ENCODE measurements around the gene GK2.

Gene GK2

DNA sequence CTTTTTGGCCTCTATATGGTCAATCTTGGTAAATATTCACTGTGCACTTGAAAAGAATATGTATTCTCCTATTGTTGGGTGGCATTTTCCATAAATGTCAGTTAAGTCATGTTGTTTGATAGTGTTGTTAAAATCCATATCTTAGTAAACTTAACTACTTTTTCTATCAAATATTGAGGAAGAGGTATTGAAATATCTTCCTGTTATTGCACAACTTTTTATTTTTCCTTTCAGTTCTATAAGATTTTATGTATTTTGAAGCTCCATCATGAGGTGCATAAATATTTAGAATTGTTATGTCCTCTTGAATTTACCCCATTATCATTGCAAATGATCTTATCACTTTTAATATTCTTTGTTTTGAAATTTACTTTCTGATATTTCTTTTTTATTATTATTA lies 3.4 kb downstream of the GK2 start:
- H3K4me3 ChIP-seq (ENCODE audit: low read length): no peak overlapping the region
- TF ChIP-seq ZNF274 (IDR thresholded peaks at IDR 0.05; ENCODE audit: low read depth, low read length): no peak

DNA sequence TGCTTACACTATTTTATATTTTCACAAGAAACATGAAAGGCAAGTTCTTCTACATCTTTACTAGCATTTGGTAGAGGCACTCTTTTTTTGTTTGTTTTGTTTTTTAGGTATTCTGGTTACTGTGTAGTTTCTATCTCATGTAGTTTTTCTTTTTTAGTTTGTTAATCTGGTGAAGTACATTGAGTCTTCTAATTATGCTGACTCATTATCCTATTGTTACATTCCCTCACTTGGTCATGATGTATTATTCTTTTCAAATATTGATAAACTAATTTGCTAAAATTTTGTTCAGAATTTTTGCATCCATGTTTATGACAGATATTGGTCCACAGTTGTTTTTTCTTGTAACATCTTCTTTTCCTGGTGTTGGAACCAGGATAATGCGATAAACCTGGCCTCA lies 4.7 kb downstream of the GK2 start:
- TF ChIP-seq ZNF274 (IDR thresholded peaks at IDR 0.05; ENCODE audit: low read depth, low read length): no peak
- H3K4me3 ChIP-seq (ENCODE audit: low read length): no peak overlapping the region

DNA sequence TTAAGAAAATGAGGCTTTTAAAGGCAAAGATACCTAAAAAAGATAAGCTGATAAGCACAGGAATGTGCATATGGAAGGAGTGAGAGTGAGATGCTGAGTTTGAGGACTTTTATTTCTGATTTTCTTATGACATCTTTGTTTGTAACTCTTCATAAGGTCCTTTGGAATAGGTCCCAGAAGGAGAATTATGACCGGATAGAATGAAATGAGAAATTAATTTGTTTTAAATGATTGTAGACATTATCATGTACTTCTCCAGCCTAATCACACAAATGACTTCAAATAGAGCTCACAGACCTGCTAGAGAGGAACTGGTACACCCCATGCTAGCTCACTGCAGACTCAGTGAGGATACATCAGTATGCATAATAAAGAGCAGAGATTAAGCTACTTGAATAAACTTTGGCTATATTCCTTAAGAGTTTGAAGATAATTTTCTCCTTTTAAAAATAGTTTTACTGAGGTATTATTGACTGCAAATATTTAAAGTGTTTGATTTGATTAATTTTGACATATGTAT lies 5.6 kb downstream of the GK2 start:
- H3K4me3 ChIP-seq (ENCODE audit: low read length): no peak overlapping the region
- TF ChIP-seq ZNF274 (IDR thresholded peaks at IDR 0.05; ENCODE audit: low read depth, low read length): no peak

DNA sequence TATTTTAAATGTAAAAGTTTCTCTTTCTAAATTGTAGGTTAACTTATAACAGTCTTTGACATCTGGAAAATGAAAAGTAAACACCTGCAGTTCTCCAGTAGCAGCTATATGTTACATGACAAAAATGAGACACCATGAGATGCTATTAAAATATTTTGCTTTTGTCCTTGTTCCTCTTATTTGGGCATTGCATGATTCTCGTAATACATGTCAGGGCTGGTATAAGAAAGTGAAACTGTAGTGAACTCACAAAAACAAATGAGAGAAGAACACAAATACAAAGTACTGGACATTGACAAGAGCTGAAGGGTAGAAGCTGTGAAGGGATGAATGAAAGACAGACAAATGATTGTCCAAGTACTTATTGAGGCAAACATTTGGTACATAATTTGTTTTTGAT lies 9.0 kb downstream of the GK2 start:
- no peak for TF ChIP-seq ZNF274 (IDR thresholded peaks at IDR 0.05; ENCODE audit: low read depth, low read length)
- no peak overlapping the region for H3K4me3 ChIP-seq (ENCODE audit: low read length)

DNA sequence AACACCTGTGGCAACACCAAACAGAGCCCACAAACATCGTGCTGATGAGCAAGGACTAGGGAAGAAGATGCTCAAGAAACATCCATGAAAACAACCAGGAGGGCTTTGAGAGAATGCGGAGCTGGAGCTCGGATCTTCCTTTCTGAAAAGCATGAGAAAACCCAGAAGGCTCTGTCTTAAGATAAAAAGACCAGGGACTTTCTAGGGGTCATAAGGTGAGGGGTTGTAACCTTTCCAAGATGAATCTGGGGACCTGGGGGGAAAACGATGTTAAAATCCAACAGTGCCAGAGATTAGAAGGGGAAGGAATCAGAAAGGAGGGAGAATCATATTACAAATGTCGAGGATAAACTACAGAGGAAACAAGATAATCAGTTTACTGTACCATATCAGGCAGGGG lies 10.1 kb downstream of the GK2 start:
- H3K4me3 ChIP-seq (ENCODE audit: low read length): no peak overlapping the region
- no peak for TF ChIP-seq ZNF274 (IDR thresholded peaks at IDR 0.05; ENCODE audit: low read depth, low read length)

DNA sequence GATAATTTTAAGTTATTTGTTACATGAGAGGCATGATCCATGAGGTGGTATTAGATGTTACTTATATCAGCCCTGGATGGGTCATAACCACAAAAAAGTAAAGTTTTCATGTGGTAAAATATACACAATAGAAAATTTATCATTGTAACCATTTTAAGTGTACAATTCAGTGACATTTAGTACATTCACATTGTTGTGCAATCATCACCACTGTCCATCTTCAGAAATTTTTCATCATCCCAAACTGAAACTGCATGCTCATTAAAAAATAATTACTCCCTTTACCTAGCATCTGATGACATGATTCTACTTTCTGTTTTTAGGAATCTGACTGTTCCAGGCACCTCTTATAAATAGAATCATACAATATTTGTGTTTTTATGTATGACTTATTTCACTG lies 11.2 kb downstream of the GK2 start:
- no peak for TF ChIP-seq ZNF274 (IDR thresholded peaks at IDR 0.05; ENCODE audit: low read depth, low read length)
- H3K4me3 ChIP-seq (ENCODE audit: low read length): no peak overlapping the region

DNA sequence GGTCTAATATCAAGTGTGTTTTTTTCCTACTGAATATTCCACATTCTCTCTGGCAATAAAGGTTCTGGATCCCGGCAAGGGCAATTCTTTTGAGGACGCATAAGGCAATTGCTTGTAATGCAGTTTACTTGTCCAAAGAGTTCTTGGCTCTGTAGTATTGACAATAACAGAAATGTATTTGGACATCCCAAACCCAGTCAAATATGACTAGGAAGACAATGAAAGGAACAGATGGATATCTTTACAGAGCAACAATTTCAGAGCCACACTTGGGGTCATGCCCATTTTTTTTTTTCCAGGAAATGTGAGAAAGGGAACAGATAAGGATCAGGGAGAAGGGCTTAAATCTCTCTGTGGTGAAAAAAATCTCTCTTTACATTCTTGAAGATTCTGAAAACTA lies 12.2 kb downstream of the GK2 start:
- TF ChIP-seq ZNF274 (IDR thresholded peaks at IDR 0.05; ENCODE audit: low read depth, low read length): no peak
- H3K4me3 ChIP-seq (ENCODE audit: low read length): no peak overlapping the region

DNA sequence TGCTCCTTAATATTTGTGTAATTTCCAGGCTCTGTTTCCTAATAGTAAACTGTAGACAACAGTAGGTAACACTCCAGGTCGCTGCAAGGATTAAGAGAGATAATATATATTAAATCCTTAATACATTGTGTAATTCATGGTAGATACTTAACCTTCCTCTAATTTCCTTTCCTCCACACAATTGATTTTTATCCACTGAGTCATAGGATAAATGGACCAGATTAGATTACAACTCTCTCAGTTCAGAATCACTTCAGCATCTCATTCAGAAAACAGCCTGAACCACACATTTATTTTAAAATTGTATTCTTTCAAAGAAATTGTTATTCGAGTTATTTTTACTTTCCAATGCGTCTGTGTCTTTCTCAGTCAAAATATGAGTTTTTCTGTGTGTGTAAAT lies 17.1 kb downstream of the GK2 start:
- TF ChIP-seq ZNF274 (IDR thresholded peaks at IDR 0.05; ENCODE audit: low read depth, low read length): no peak
- no peak overlapping the region for H3K4me3 ChIP-seq (ENCODE audit: low read length)

DNA sequence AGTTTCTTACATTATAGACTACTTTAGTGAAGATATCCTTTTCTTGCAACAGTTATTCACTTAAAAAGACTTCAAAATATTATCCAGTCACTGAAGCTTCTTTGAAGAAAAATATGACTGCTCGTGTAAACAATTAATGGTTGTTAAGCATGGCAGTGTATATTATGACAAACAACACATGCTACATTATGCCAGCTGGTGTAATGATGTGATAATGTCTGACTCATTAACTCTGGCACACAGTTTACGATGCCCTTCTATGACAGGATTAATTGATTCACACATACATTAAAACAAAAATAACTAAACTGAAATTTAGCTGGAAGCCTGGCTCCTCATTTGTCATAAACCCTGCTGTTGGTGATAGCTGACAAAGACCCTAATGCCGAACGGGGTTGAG lies 22.4 kb downstream of the GK2 start:
- no peak overlapping the region for H3K4me3 ChIP-seq (ENCODE audit: low read length)
- no peak for TF ChIP-seq ZNF274 (IDR thresholded peaks at IDR 0.05; ENCODE audit: low read depth, low read length)

DNA sequence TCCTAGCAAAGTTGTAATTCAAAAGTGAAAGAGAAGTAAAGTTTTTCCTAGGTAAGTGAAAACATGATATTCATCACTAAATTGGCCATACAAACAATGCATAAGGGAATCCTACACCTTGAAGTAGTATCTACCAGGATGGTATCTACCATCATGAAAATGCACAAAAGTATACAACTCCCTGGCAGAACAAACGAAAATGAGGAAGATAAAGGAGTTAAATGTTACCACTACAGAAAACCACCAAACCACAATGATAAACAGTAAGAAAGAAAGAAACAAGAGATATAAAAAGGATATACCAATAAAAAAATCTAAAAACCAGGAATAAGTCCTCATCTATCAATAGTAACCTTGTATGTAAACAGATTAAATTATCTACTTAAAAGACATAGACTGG lies 26.9 kb downstream of the GK2 start:
- TF ChIP-seq ZNF274 (IDR thresholded peaks at IDR 0.05; ENCODE audit: low read depth, low read length): no peak
- no peak overlapping the region for H3K4me3 ChIP-seq (ENCODE audit: low read length)

DNA sequence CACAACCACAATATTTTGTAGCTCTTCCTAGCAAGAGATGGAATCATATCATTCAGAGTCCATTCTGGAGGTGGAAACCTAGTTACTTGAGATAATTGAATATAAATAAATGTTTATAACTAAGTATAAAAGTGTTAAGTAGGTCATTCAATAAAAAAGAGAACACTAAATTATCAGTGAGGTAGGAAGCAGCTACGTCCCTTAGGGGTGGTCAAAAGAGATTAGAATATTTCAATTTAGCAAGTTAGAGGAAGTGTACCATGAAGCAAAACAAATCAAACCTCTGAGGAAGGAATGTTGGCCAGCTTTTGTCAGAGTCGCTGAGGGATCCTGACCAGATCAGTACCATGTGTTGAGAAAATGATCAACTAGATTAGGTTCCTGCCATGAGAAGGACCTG lies 38.0 kb downstream of the GK2 start:
- TF ChIP-seq ZNF274 (IDR thresholded peaks at IDR 0.05; ENCODE audit: low read depth, low read length): no peak
- no peak overlapping the region for H3K4me3 ChIP-seq (ENCODE audit: low read length)

DNA sequence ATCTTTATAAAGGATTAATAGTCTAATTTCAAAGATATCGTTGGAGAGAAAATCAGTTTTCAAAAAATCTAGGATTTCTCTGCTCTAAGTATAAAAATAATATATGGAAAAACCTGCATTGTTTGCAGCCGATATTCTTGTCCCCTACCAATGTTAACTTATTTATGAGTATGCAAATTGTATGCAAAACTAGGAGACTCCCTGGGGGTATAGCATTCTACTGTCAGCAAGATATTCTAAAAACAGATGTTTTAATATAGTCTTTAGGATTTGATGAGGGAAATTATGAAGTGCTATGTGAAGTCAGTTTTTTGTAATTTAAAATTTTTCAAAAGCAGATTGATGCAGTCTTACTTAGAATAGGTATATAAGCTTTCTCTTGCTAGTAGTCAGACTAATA lies 40.9 kb downstream of the GK2 start:
- no peak overlapping the region for H3K4me3 ChIP-seq (ENCODE audit: low read length)
- no peak for TF ChIP-seq ZNF274 (IDR thresholded peaks at IDR 0.05; ENCODE audit: low read depth, low read length)

DNA sequence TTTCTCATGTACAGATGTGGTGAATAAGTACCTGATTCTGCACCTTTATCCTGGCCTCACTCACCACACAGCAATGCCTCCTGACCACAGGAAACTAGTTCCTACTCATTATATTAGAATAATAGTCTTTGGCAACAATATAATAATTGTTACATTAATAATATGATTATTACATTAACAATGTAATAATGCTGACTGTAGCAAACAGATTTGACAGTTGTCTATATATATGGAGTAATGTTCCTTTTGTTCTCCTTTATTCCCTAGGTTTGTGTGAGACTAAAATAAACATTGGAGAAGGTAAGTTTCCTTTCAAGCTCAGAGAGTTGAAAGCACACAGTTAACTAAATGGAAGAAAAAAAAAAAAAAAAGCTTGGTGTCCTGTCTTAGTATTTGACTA lies 41.6 kb downstream of the GK2 start:
- TF ChIP-seq ZNF274 (IDR thresholded peaks at IDR 0.05; ENCODE audit: low read depth, low read length): no peak
- no peak overlapping the region for H3K4me3 ChIP-seq (ENCODE audit: low read length)

DNA sequence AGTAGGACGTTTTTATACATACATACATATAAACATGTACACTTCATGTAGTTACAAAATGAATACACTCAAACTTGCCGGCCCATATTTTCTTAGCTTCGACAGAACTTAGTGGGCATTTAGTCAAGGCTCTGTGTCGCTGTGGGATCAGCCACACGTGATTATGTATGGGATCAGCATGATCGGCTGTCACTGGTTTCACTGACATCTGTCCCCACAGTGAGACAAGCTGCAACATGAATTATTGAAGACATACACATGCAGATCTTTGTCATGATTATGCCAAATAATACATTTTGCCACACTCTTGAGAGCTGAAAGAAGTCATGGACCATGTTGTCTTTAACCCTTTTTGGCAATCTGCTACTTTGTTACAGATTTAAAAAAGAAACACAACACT lies 44.0 kb downstream of the GK2 start:
- no peak overlapping the region for H3K4me3 ChIP-seq (ENCODE audit: low read length)
- TF ChIP-seq ZNF274 (IDR thresholded peaks at IDR 0.05; ENCODE audit: low read depth, low read length): no peak

DNA sequence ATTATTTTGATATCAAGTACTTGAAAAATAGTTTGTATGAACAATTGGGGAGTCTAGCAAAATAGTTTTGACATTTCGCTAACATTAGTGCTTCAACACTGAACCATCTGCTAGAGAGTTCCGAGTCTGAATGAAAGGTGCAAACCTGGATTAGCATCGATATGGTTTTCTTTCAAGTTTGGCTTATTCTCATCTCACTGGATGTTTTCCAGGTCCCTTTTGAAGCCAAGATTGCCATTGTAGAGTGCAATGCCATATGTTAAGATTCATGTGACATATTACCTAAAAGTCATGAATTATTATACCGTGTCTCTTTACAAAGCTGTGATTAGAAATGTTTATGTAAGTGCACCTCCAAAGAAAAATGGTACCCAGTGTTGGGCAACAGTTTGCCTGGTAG lies 45.4 kb downstream of the GK2 start:
- H3K4me3 ChIP-seq (ENCODE audit: low read length): no peak overlapping the region
- no peak for TF ChIP-seq ZNF274 (IDR thresholded peaks at IDR 0.05; ENCODE audit: low read depth, low read length)

DNA sequence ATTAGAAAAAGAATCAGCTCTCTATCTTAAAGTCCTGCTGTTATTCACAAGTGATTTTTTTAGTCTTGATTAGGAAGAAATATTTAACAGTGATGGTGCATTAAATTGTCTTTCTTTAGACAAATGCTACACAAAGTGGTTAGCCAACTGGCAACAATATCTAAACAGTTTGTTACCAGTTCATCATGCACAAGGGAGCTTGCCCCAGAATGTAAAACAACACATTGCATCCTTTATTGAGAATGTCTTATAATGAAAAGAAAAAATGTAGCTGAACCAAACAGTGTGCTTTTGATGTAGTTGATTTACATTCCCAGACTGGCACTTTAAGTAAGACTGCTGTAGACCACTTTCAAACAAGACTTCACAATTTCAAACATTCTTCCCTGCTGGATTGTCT lies 48.0 kb downstream of the GK2 start:
- no peak overlapping the region for H3K4me3 ChIP-seq (ENCODE audit: low read length)
- no peak for TF ChIP-seq ZNF274 (IDR thresholded peaks at IDR 0.05; ENCODE audit: low read depth, low read length)

DNA sequence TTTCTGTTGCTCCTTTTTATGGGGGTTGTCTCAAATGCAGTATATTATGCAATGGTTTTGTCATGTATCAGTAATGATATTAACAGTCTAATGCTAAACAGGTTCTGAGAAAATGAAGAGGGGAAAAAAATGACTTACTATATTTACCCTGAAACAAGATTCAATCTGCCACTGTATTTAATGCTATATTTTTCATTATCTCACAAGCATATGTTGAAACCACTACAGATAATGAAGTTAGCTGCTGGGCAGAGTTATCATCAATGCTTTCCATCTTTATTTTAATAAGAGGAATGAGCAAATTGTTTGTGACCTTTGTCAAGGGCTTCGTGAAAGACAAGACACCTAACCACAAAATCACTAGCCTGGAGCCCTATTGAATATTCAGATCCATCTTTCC lies 49.6 kb downstream of the GK2 start:
- TF ChIP-seq ZNF274 (IDR thresholded peaks at IDR 0.05; ENCODE audit: low read depth, low read length): no peak
- no peak overlapping the region for H3K4me3 ChIP-seq (ENCODE audit: low read length)

All from GM08714 (cell line).